ENCODE data around the gene CCDC78.

Gene CCDC78

GRCh38 chr16:736936-737481 lies 10.8 kb upstream of the CCDC78 start:
- DNase-seq: no peak

- no peak for DNase-seq
These were observed 9.8 kb upstream of the CCDC78 start for GRCh38 chr16:735982-736453.

DNA sequence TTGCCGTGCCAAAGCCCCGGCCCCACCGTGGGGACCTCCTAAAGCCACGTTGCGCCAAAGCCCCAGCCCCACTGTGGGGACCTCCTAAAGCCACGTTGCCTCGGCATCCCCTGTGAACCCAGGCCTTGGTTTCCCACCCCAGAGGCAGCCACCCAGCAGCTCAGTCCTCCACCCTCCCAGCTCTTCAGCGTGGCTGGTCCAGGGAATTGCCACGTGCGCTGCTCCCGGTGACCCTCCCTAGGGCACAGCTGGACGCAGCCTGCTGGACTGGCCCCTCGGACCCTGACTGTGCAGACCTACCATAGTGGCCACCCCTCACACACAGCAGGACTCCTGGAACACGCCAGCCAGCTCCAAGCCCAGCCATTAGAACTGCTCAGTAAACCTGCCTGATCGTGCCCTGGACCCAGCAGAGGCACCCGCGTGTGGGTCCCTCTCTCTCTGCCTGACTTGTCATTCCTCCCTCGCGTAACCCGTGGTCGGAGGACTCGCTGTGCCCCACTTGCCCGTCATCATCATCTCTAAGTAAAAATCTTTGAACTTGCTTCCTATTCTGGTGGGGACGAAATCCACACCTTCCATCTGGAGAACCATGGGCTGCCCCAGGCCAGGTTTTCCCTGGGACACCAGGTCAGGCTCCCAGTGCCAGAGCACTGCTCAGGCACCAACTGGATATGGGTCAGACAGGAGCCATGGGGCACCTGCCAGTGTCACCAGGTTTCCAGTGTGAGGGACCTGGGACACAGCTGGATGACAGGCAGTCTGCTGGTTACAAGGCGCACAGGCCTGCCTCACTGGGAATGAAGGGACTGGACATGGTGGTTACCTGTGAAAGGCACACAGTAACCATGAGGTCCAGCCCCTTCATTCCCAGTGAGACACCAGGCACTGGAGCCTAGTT lies 9.0 kb upstream of the CCDC78 start:
- no peak for DNase-seq

GRCh38 chr16:734208-734980 lies 8.2 kb upstream of the CCDC78 start:
- no peak for DNase-seq

- DNase-seq: no peak
These were observed 7.4 kb upstream of the CCDC78 start for GRCh38 chr16:733382-734207.

DNA sequence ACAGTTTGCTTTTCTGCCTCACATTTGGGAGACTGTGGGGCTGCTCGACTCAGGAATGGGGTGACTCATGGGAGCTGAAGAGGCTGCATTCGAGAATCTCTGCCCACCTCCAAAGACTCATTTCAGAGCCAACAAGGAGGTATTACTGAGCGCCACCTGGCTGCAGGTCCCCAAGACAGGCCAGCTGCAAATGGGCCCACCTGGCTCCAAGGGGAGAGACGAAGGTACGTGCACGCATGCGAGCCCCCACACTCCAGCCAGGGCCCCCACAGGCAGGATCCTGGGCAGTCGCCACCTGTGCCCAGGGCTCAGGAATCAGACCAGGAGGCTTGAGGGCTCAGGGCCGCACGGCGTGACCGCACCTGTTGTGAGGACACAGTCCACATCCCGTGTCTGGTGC lies 6.7 kb upstream of the CCDC78 start:
- DNase-seq: no peak

DNA sequence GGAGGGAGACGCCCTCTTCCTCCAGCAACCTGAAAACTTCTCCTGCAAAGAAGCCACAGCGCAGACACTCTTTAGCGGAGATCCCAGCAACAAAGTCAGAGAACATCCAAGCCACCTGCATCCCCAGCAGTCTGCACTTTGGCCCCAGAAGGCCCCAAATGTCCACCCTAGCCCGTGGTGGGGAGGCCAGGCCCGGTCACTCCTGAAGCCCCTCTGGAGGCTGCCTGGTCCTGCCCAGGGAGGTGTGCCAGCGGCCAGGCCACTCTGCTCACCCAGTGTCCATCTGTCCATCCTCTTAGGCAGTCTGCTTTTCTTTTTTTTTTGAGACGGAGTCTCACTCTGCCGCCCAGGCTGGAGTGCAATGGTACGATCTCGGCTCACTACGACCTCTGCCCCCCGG lies 6.1 kb upstream of the CCDC78 start:
- DNase-seq: no peak

- DNase-seq: no peak
These were observed 4.6 kb upstream of the CCDC78 start for GRCh38 chr16:730666-731509.

GRCh38 chr16:729768-730665 lies 3.8 kb upstream of the CCDC78 start:
- DNase-seq: no peak

DNA sequence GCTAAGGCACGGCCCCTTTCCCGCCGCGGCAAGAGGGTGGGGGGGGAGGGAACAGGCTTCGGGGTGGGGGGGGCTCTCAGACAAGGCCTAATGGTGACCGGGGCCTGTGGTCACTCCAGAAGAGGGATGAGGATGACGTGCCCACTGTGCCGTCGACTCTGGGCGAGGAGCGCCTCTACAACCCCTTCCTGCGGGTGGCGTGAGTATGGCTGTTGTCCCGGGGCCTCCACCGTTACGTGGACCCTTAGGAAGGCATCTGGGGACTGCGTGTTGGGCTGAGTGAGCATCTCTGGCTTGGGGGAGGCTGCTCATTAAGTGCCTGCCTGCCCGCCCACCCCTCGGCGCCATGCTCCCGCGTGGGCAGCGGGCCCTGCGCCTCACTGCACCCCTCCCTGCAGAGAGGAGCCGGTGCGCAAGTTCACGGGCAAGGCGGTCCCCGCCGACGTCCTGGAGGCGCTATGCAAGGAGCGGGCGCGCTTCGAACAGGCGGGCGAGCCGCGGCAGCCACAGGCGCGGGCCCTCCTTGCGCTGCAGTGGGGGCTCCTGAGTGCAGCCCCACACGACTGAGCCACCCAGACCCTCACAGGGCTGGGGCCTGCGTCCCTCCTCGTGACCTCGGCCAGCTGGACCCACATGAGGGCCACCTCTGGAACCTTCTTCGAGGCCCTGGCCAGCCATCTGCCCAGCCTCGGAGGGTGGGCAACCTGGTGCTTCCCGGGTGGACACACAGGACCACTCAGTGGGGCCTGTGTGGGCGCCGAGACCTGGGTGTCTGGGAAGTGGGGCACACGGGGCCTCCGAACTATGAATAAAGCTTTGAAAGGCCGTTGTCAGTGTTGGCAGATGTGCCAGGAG lies 2.9 kb upstream of the CCDC78 start:
- no peak for DNase-seq

- DNase-seq: no peak
These were observed 2.1 kb upstream of the CCDC78 start for GRCh38 chr16:728131-728889.

- DNase-seq: no peak
These were observed 1.2 kb upstream of the CCDC78 start for GRCh38 chr16:727291-727977.

GRCh38 chr16:726188-726437 lies 130 bp downstream of the CCDC78 start:
- no peak for DNase-seq

GRCh38 chr16:725463-726187 lies 618 bp downstream of the CCDC78 start:
- DNase-seq: no peak

GRCh38 chr16:725041-725376 lies 1.2 kb downstream of the CCDC78 start:
- no peak for DNase-seq

GRCh38 chr16:724188-725040 lies 1.8 kb downstream of the CCDC78 start:
- DNase-seq: no peak

DNA sequence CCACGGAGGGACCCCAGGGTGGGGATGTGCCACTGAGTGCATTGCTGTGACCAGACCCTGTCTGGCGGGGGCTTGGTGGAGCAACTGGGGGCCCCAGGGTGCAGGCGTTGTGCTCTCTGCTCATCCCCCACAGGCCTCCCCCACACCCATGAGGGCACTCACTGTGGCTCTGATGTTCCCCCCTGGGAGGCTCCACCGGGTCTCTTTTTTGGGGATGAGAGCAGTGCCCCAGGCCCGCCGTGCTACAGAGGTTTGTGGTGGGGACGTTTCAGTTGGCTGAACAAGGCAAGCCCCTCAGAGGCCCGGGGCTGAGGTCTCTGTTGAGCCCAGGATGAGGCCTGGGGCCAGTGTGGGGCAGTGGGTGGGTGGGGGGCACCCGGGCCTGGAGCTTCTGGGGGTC lies 2.5 kb downstream of the CCDC78 start:
- DNase-seq: no peak
